CMK (cell line): ENCODE results near the gene MCM9.

Source experiments
- DNase-seq: peaks from one replicate; pipeline ENCODE4 v3.0.0-alpha.2; 2010; ENCODE audit warnings: low read depth

Gene MCM9

DNA sequence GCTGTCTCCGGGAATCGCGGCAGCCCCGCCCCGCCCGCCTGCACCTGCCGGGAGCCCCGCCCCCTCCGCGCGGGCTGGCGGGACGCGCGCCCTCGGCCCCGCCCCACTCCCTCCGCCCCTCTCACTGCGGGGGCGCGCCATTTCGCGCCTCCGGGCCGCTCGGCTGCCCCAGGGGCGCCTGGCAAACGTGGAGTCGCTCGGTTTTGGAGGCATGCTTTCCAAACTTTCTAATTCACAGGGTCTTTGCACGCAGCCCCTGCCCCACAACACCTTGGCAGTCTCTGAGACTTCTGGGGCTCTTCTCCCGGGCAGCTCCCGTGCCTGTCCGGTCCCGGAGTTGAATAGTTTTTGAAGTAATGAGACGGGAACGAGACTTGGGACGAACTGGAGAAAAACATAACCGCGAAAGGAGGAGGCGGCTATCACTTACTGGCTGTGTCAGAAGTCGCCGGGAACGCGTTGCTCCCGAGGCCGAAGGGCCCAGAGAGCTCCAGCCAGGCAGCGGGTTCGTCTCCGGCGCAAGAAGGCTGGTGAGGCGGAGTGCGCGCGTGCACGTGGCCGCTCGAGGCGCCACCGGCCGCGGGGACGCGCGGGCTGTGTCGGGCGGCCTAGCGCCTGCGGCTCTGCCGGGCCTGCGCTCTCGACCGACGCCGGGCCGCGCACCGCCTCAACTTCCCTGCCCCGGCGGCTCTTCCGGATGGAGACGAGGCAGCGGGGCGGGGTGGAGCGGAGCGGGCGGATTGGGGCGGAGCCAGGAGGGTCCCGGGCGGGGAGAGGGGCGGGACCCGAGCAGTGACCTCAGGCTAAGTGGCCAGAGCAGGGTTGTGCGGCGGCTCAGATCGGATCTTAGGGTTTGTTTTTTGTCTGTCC is at the start of gene MCM9:
Gene MCM9 (minus strand): TSS at position 699 of the 870 bp plus-strand sequence. CDS start 3,436 bp downstream, outside the sequence.
- DNase-seq = peak; percentile 68

DNA sequence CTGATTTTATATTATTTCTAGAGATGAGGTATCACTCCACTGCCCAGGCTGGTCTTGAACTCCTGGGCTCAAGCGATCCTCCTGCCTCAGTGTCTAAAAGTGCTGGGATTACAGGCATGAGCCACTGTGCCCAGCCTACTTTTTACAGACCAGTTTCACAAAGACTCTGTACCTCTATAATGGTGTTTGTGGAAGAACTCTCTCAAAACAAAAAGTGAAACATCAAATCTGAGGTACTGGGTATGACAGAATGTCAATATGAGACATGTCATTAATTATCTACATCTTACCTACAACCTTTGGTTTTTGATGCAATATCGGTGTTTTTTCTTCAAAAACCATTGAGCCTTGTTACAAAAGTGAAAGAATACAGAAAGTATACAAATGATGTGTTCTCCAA is 49.4 kb upstream of the MCM9 start:
- DNase-seq = no peak

GRCh38 chr6:118982575-118982911 is 47.6 kb upstream of the MCM9 start:
- DNase-seq = no peak

DNA sequence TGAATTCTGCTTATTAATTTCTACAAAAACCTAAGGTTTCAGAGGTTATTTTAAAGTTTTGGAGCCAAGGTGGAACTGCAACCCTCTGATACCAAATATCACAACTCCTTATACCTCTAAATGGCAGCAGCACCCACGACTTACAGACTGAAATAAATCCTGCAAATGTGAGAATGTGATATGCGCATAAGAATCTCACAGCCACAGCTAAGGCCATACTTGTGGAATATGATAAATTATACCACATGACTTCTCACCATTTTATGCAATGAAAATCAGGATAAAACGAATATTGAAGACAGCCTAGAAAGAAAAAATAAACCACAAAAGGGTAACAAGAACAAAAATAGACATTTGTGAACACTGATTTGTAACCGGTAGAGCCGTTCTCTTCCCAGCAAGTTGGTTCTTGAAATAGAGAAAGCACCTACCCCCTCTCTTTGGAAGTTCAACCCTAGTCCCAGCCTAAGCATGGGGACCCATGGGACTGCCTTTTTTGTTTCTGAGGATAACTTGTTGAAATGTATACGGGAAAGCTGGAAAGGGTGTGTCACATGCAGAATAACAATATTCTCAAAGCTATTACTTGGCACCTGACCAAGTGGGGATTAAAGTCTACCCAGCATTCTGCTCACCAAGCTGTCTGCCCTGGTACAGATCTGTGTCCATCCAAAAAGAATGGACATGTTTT is 47.1 kb upstream of the MCM9 start:
- no peak for DNase-seq

DNA sequence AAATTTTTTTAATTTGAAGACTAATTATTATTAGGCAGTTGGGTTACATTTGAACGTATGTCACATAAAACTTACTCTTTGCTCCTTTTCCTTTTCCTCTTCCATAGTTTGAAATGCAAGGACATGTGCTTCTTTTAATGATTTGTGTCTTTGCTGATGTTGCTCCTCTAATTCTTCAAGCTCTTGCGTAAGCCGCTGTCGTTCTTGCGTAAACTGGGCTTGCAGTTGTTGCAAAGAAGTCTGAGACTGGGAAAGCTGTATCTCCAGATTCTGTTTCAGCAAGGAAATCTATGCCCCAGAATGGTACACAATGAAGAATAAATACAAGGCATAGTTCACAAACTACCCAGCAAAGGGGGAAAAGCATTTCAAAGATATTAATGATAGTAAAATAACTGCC is 45.1 kb upstream of the MCM9 start:
- DNase-seq = no peak

DNA sequence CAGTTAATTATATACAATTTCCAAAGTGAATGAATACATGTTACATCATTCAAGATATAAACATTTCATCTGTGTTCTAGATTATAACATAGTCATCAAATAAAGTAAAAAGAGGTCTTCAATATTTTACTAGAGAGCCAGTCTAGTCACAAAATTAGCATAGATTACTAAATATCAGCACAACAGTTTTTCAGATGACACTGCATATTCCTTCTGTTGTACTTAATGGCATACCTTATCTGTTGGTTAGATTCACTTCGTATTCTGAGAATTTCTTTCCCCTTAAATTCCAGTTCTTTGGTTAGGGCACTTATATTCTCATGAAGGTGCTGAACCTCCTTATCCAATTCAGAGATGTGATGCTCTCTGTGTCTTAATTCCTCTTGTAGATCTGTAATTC is 39.8 kb upstream of the MCM9 start:
- DNase-seq = no peak

DNA sequence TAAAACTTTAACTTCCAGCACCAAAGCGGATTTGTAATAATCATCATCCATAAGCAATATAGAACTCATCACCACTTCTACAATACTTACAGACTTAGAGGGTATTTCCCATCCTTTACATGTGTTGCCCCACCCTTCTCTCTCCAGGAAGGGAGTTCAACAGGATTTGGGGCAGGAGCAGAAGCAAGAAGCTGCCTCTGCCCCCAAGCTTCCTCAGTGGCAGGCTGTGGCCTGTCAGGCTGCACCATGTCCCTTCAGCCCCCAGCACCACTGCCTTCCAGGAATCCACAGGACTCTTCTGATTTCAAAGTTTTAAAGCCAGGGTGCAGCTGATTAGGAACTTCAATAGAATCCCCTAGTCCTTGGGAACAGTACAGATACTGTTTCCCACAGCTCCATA is 36.7 kb upstream of the MCM9 start:
- DNase-seq = no peak

GRCh38 chr6:118970866-118971265 is 35.9 kb upstream of the MCM9 start:
- no peak for DNase-seq

GRCh38 chr6:118968416-118968815 is 33.5 kb upstream of the MCM9 start:
- DNase-seq = no peak

- no peak for DNase-seq
These were observed 32.3 kb upstream of the MCM9 start for GRCh38 chr6:118967239-118967638.

DNA sequence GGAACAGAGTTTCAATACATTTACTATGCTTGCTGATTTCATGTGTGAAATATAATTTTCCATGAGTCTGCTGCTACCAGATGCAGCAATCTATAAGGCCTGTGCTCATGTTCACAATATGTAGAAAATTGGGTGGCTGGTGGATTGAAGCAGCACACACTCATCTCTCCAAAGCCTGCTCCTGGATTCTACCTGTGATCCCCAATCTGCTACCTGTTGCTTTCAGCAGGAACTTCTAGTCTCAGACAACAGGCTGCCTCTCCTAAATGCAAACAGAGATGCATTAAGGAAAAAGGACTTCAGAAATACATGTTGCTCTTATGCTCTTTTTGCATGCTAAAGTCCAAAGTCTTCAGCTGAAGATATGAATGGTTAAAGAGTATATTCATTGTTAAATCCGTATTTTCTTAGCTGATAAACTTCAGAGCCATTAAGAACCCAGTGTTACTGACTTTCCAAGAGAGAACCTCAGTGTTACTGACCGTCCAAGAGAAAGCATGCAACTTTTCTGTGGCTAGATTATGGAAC is 30.9 kb upstream of the MCM9 start:
- no peak for DNase-seq

DNA sequence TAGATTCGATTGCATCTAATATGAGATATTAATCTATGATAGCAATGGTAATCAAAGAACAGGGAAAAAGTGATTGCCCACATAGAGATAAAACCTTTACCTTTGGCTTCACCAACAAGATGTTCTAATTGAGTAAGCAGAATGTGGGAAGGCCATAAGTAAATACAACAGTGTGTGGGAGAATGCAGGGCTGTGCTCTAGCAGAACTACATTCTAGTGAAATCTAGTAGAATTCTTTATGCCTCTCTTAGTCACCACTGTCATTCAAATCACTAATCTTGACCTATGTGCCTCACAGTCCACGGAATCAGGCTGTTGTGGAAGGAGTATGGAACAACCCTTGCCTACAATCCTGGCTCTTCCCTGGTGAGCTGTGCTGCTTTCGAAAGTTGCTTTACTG is 30.4 kb upstream of the MCM9 start:
- no peak for DNase-seq

DNA sequence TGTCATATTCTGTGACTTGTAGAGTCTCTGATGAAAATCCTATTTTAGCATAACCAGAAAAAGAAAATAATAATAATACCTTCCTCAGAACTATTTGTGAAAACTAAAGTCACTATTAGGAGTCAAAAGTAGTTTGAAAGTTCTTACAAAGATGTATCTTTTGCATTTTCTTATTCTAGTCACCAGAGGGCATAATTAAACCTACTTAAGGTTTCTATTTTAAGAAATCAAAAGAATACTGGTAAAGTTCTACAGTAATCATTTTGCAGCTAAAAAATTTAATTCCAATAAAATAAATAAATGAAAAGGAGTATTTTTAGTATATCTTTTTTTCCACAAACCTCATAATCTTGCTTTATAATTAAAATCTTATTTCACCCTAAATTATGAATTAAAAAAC is 28.0 kb upstream of the MCM9 start:
- no peak for DNase-seq

DNA sequence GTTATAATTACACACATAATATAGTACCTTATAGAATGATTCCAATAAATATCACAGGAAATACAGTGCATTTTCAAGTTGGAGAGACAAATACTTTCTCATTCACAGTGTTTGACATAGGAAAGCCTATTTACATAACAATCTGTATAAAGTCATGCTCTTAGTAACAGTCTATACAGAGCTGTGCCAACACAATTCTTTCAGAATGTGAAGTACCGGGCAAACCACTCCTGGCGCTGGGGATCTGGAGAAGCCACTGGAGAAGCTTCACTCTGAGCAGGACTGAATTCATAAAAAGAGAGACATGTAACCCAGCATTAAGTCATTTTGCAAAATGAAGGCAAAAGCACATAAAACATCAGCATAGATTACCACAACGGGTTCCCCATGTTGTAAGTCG is 24.9 kb upstream of the MCM9 start:
- no peak for DNase-seq

GRCh38 chr6:118953391-118953790 is 18.4 kb upstream of the MCM9 start:
- DNase-seq = no peak

- no peak for DNase-seq
These were observed 17.7 kb upstream of the MCM9 start for GRCh38 chr6:118952683-118953082.

DNA sequence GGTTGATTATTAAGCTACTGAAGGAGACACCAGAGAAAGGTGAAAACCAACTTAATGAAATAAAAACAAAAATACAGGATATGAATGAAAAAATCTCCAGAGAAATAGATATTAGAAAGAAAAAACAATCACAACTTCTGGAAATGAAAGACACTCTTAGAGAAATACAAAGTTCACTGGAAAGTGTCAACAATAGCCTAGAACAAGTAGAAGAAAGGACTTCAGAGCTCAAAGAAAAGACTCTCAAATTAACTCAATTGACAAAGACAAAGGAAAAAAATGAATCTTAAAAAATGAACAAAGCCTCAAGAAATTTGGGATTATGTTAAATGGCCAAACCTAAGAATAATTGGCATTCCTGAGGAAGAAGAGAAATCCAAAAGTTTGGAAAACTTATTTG is 10.3 kb upstream of the MCM9 start:
- DNase-seq = no peak

GRCh38 chr6:118940770-118941169 is 5.8 kb upstream of the MCM9 start:
- DNase-seq = no peak

GRCh38 chr6:118939683-118940082 is 4.7 kb upstream of the MCM9 start:
- no peak for DNase-seq

GRCh38 chr6:118935978-118936703 is 1.2 kb upstream of the MCM9 start:
- no peak for DNase-seq

DNA sequence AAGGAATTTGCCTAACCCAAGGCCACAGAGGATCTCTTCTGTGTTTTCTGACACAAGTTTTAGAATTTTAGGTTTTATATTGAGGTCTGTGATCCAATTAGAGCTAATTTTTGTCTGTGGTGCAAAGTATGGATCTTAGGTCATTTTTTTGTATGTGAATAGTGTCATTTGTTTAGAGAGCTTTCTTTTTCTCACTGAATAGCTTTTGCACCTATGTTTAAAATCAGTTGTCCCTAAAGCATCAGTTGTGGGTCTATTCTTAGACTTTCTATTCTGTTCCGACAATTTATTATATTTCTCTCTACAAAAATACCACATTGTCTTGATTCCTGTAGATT is 341 bp upstream of the MCM9 start:
- DNase-seq = no peak

DNA sequence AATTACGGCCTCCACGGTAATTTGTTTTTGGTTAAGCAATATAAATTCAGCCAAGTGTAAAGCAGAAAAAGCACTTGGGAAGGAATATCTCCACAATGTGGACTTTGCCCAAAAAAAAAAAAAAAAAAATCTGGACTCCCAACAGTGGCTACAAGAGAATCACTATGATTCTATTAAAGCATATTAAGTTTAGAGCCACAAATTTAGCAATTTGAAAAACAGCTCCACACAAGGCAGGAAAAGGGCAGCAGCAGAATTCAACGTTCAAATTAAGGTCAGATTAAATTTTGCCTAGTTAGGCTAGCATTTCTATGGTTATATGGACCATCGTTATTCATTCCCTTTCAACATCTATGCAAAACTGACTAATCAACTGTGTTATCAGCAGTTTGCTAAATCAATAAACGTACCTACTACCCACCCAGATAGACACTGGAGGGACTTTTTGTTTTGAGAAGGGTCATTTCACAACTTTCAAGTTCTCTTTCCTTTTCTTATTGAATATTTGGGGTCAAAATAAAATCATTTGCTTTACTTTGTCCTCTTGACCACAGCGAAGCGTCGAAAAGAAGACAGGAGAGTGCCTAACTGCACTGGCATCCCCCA is 1.0 kb downstream of the MCM9 start:
- DNase-seq = no peak

DNA sequence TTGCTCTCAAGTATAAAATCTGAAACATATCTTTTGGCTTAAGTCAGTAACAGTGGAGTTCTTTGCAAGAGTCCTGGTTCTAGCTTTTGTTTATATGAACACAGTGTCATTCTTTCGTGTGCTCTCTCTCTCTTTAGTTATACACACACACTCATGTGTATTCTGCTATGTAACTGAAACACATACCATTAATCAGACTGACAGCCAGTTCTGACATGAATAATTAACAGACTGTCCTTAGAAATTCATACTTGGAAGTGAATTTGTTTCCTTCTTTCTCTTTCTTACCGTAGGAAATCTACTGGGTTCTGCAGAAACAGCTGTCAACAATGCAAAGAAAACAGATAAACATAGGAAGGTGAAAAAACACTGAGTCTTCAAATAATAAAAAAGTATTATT is 2.5 kb downstream of the MCM9 start:
- no peak for DNase-seq
